Right atrium auricular region (tissue), 2 donors: ENCODE data around the gene PPP3R1. TPM values are rescaled to one million over a fixed set of nuclear protein-coding genes. Genes with fewer than 3 reads are reported as not detected.

Experiments
- DNase-seq: peaks from one replicate; pipeline ENCODE4 v3.0.0-alpha.2; 2019; ENCODE audit warnings: low spot score
- H3K27ac ChIP-seq, 2 donors: fragments of 200-600 bp; sonication (generic); 1 replicate in 1 of 2; 2 replicates in 1 of 2; pipeline ENCODE4 v1.5.1; 2016 to 2019
- H3K27me3 ChIP-seq, 2 donors: fragments of 200-600 bp; sonication (generic); one replicate each; pipeline versions ENCODE4 v1.5.1 to v1.6.0; 2017 to 2019
- H3K36me3 ChIP-seq: fragments of 200-600 bp; sonication (generic); one replicate; pipeline ENCODE4 v1.5.1; 2016
- H3K4me1 ChIP-seq, 2 donors: fragments of 200-600 bp; sonication (generic); one replicate each; pipeline versions ENCODE4 v1.5.1 to v1.6.0; 2017 to 2019
- H3K4me3 ChIP-seq, 2 donors: fragments of 200-600 bp; sonication (generic); 1 replicate in 1 of 2; 2 replicates in 1 of 2; pipeline ENCODE4 v1.5.1; 2017 to 2019; ENCODE audit warnings: mild to moderate bottlenecking in 1 of 2, moderate library complexity in 1 of 2
- H3K9me3 ChIP-seq, 2 donors: fragments of 200-600 bp; sonication (generic); one replicate each; pipeline ENCODE4 v1.5.1; 2019
- CTCF ChIP-seq, 2 donors: fragments of 200-600 bp; sonication (generic); IDR thresholded peaks; one replicate each; pipeline ENCODE4 v1.5.1; 2019; ENCODE audit warnings: antibody characterized with exemption in 2 of 2
- total RNA-seq, 2 donors: library from RNA; depleted of rRNA; stranded (reverse); fragments of >200 nt; gene quantifications; one replicate each; pipeline ENCODE4 v1.1.0, GENCODE V29; 2016

Gene PPP3R1
- total RNA-seq, 2 donors from 2014 or later, result 16.7 to 18.4 TPM

GRCh38 chr2:68256093-68256450, 3.7 kb upstream of the PPP3R1 start:
- H3K27ac ChIP-seq, result no peak overlapping the region
- peaks cover 0 to 11% of the 10 kb centered on the region in 2 donors for H3K4me1 ChIP-seq
- H3K36me3 ChIP-seq, result no peaks in the 10 kb centered on the region
- no peak for DNase-seq
- no peaks in the 10 kb centered on the region for H3K9me3 ChIP-seq
- H3K4me3 ChIP-seq, result no peak overlapping the region
- no peak for TF ChIP-seq CTCF (IDR thresholded peaks at IDR 0.05)
- H3K27me3 ChIP-seq, result no peaks in the 10 kb centered on the region

GRCh38 chr2:68253219-68254068, 1.1 kb upstream of the PPP3R1 start:
- peak overlapping the region; percentile 70 to 85 for H3K4me3 ChIP-seq
- no peaks in the 10 kb centered on the region for H3K36me3 ChIP-seq
- no peak for TF ChIP-seq CTCF (IDR thresholded peaks at IDR 0.05)
- DNase-seq, result no peak
- no peaks in the 10 kb centered on the region for H3K27me3 ChIP-seq
- H3K9me3 ChIP-seq, result no peaks in the 10 kb centered on the region
- H3K4me1 ChIP-seq, result peaks cover 0 to 34% of the 10 kb centered on the region in 2 donors
- peak overlapping the region; percentile 88 to 93 for H3K27ac ChIP-seq

DNA sequence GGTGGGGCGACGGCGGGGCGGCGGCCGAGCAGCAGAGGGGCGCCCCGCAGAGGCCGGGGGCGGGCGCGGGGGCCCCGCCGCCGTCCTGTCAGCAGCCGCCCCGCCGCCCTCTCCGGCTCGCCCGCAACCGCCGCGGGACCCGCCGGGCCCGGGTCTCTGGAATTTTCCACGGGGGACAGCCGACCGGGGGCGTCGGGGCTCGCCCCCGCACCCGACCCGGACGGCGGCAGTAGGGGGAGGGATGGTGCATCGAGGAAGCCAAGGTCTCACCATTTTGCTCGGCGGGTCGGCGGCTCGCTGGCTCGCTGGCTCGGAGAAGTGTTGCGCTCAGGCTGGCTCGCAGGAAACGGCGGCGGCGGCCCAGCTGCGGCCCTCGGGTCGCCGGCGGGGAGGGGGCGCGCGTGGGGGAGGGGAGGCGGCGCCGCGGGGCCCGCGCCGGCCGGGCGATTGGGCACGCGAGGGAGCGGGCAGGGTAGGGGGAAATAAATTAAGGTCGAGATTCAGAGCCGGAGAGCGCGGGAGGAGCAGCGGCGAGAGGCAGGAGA, 405 bp downstream of the PPP3R1 start:
- H3K36me3 ChIP-seq, result no peaks in the 10 kb centered on the region
- DNase-seq, result no peak
- H3K27me3 ChIP-seq, result no peaks in the 10 kb centered on the region
- H3K4me3 ChIP-seq, result peak overlapping the region; percentile 70 to 85
- H3K4me1 ChIP-seq, result peaks cover 0 to 50% of the 10 kb centered on the region in 2 donors
- peak overlapping the region; percentile 88 to 93 for H3K27ac ChIP-seq
- TF ChIP-seq CTCF (IDR thresholded peaks at IDR 0.05), result no peak
- no peaks in the 10 kb centered on the region for H3K9me3 ChIP-seq

DNA sequence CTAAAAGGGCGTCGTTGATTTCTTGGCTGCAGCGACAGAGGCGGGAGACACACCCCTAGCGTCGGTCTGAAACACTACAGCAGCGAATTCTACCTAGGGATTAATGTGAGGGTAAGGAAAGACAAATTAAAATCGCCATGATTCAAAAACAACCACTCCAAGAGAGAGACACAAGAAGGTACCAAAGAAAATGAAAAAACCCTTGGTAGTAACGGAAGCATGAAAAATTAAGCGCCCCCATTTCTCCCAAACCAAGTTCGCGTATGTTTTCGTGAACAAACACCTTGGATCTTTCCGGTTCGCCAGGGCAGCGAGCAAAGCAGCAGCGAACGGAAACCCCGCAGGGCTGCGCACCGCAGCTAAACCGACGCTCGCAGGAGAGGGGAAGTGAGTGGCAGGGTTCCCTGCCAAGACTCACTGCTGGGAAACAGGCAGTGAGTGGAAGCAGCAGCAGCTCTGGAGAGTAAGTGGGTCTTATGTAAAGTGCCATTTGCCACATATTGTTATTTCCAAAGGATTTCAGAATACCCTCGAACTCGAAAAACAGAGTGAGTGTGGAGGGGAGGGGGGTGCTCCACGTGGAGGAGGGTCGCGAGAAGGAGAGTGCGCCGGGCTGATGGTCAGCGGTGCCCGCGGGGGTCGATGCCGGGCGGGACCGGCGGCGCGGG, 1.0 kb downstream of the PPP3R1 start:
- TF ChIP-seq CTCF (IDR thresholded peaks at IDR 0.05), result peak; percentile 35 to 76
- H3K4me3 ChIP-seq, result peak overlapping the region; percentile 70 to 85
- no peaks in the 10 kb centered on the region for H3K27me3 ChIP-seq
- H3K36me3 ChIP-seq, result no peaks in the 10 kb centered on the region
- H3K27ac ChIP-seq, result peak overlapping the region; percentile 88 to 93
- H3K4me1 ChIP-seq, result peaks cover 0 to 56% of the 10 kb centered on the region in 2 donors
- peak; percentile 74 for DNase-seq
- no peaks in the 10 kb centered on the region for H3K9me3 ChIP-seq

- no peaks in the 10 kb centered on the region for H3K9me3 ChIP-seq
- no peaks in the 10 kb centered on the region for H3K27me3 ChIP-seq
- no peaks in the 10 kb centered on the region for H3K36me3 ChIP-seq
- peak overlapping the region; percentile 88 to 93 for H3K27ac ChIP-seq
- H3K4me1 ChIP-seq, result peaks cover 0 to 59% of the 10 kb centered on the region in 2 donors
- DNase-seq, result no peak
- TF ChIP-seq CTCF (IDR thresholded peaks at IDR 0.05), result no peak
- H3K4me3 ChIP-seq, result peak overlapping the region; percentile 70 to 85
Measured at GRCh38 chr2:68250652-68251186, 1.6 kb downstream of the PPP3R1 start.
